DND-41 (cell line): ENCODE data around the gene NLGN1.

Experiments used
- EZH2 ChIP-seq: IDR thresholded peaks from 3 replicates; pipeline ENCODE4 v1.6.1; 2012; ENCODE audit warnings: borderline replicate concordance, low read depth, mild to moderate bottlenecking, moderate library complexity, low read length, inconsistent platforms; ENCODE audit not compliant: severe bottlenecking
- TF ChIP-seq, protein P1 (sequence below): IDR thresholded peaks from 2 replicates; pipeline ENCODE4 v1.5.1; 2012; ENCODE audit warnings: borderline replicate concordance, low read length, moderate library complexity, mild to moderate bottlenecking; ENCODE audit not compliant: poor library complexity, severe bottlenecking; ENCODE audit errors: extremely low read depth

DNA sequence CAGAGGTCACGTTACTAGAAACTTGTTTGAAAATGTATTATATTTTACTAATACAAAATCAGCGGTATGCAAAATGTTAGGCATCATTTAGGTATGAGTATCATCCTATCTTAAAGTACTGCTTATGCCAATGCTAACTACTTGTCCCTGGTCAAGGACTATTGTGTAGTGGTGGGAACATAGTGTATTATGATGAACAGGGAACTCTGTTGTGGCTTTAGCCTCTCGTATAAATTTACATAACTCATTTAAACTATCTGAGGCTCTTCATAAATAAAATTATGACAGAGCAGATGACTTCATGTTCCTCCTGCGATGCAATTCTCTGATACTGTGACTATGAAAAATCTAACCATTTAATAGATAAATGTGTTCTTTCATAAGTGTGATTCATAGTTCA lies 451.9 kb downstream of the NLGN1 start:
- TF ChIP-seq, protein P1, sequence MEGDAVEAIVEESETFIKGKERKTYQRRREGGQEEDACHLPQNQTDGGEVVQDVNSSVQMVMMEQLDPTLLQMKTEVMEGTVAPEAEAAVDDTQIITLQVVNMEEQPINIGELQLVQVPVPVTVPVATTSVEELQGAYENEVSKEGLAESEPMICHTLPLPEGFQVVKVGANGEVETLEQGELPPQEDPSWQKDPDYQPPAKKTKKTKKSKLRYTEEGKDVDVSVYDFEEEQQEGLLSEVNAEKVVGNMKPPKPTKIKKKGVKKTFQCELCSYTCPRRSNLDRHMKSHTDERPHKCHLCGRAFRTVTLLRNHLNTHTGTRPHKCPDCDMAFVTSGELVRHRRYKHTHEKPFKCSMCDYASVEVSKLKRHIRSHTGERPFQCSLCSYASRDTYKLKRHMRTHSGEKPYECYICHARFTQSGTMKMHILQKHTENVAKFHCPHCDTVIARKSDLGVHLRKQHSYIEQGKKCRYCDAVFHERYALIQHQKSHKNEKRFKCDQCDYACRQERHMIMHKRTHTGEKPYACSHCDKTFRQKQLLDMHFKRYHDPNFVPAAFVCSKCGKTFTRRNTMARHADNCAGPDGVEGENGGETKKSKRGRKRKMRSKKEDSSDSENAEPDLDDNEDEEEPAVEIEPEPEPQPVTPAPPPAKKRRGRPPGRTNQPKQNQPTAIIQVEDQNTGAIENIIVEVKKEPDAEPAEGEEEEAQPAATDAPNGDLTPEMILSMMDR = no peak
- no peak for TF ChIP-seq EZH2
